ENCODE data around the gene GPD2. TPM values are rescaled to one million over a fixed set of nuclear protein-coding genes. Genes with fewer than 3 reads are reported as not detected.

Gene GPD2
- total RNA-seq, 1 experiment from 2014 or later = 62.5 TPM

GRCh38 chr2:156630579-156631337, 194.6 kb downstream of the GPD2 start:
- ChIA-PET CTCF (interaction anchor here (0.7 kb wide), 1 partner anchor 84 kb away, joined by 3 read pairs; no protein-coding TSS in a partner anchor), POLR2A (no interaction called here)
- Mint-ChIP-seq H3K27ac (ENCODE audit: low read depth, unreplicated experiment) (no peak overlapping the region), H3K4me1 (ENCODE audit: insufficient read depth, unreplicated experiment) (no peaks in the 10 kb centered on the region), H3K9me3 (ENCODE audit: unreplicated experiment) (no peaks in the 10 kb centered on the region), H3K4me3 (ENCODE audit: unreplicated experiment) (no peak overlapping the region), H3K36me3 (ENCODE audit: insufficient read depth, unreplicated experiment) (no peaks in the 10 kb centered on the region), H3K27me3 (ENCODE audit: insufficient read depth, unreplicated experiment) (no peaks in the 10 kb centered on the region)
- intact Hi-C loops (cut with micrococcal nuclease) = no loop called here
- BruUV-seq (replicated peaks) = no TSS peak
- no peak for TF ChIP-seq CTCF (IDR thresholded peaks at IDR 0.05; ENCODE audit: unreplicated experiment)
- DNase-seq (ENCODE audit: unreplicated experiment) = no peak

GRCh38 chr2:156635646-156636045, 199.5 kb downstream of the GPD2 start:
- no peaks in the 10 kb centered on the region for H3K27me3 Mint-ChIP-seq (ENCODE audit: insufficient read depth, unreplicated experiment)
- no peaks in the 10 kb centered on the region for H3K4me1 Mint-ChIP-seq (ENCODE audit: insufficient read depth, unreplicated experiment)
- DNase-seq (ENCODE audit: unreplicated experiment) = no peak
- intact Hi-C loops (cut with micrococcal nuclease) = loop anchor here (5.0 kb wide), 1 partner anchor 127 kb away; no protein-coding TSS in a partner anchor
- H3K27ac Mint-ChIP-seq (ENCODE audit: low read depth, unreplicated experiment) = no peak overlapping the region
- ChIA-PET CTCF (interaction anchor here (0.7 to 1.4 kb wide), 2 partner anchors 16 to 30 kb away, joined by 3 to 4 read pairs; no protein-coding TSS in a partner anchor), POLR2A (no interaction called here)
- no peaks in the 10 kb centered on the region for H3K36me3 Mint-ChIP-seq (ENCODE audit: insufficient read depth, unreplicated experiment)
- no peak overlapping the region for H3K4me3 Mint-ChIP-seq (ENCODE audit: unreplicated experiment)
- TF ChIP-seq CTCF (IDR thresholded peaks at IDR 0.05; ENCODE audit: unreplicated experiment) = no peak
- no TSS peak for BruUV-seq (replicated peaks)
- H3K9me3 Mint-ChIP-seq (ENCODE audit: unreplicated experiment) = no peaks in the 10 kb centered on the region

Other genes with a start within 250 kb of the GPD2 start
- 1.4 and 2.6 TPM in 2 replicates for gene NR4A2, start 103.7 kb upstream of the GPD2 start, total RNA-seq (2022)